Measurements from ENCODE around the gene RGS3. TPM values are rescaled to one million over a fixed set of nuclear protein-coding genes. Genes with fewer than 3 reads are reported as not detected.
A peak's percentile ranks its signal among the peaks of the same experiment; 100 is the strongest.

Gene RGS3
- total RNA-seq, 4 donors from 2014 or later = 43.9 to 122 (median 72.7) TPM

- H3K4me1 ChIP-seq = peaks cover 0 to 57% (median 0%) of the 10 kb centered on the region in 3 donors
- no peaks in the 10 kb centered on the region for H3K9me3 ChIP-seq
- 79 to 93% methylated on average over 3 to 7 of the region's 7 CpGs for WGBS, 2 donors (ENCODE audit: low coverage in 1 of 2)
- peaks cover 0 to 69% of the 10 kb centered on the region in 2 donors for H3K36me3 ChIP-seq
- H3K27ac ChIP-seq = no peak overlapping the region
- no peak for ATAC-seq
- no peak overlapping the region for H3K4me3 ChIP-seq
- H3K27me3 ChIP-seq = no peaks in the 10 kb centered on the region
- no peak for TF ChIP-seq CTCF (IDR thresholded peaks at IDR 0.05)
- TF ChIP-seq EP300 (IDR thresholded peaks at IDR 0.05) = no peak
- no peak for TF ChIP-seq POLR2A (IDR thresholded peaks at IDR 0.05)
- no peak for TF ChIP-seq POLR2AphosphoS5 (IDR thresholded peaks at IDR 0.05)
Observed at GRCh38 chr9:113542006-113542405, 78.5 kb downstream of the RGS3 start.

- Histone ChIP-seq H3K27ac (no peak overlapping the region), H3K36me3 (peaks cover 0 to 62% of the 10 kb centered on the region in 2 donors), H3K27me3 (no peaks in the 10 kb centered on the region), H3K9me3 (no peaks in the 10 kb centered on the region), H3K4me3 (no peak overlapping the region), H3K4me1 (peaks cover 0 to 57% (median under 1%) of the 10 kb centered on the region in 3 donors)
- TF ChIP-seq POLR2A (IDR thresholded peaks at IDR 0.05) = no peak
- no peak for TF ChIP-seq POLR2AphosphoS5 (IDR thresholded peaks at IDR 0.05)
- no peak for TF ChIP-seq EP300 (IDR thresholded peaks at IDR 0.05)
- TF ChIP-seq CTCF (IDR thresholded peaks at IDR 0.05) = no peak
- ATAC-seq = no peak
- 57% methylated on average over 1 of the region's 5 CpGs; no CpG with 5 or more reads in 1 of the 2 donors for WGBS, 2 donors (ENCODE audit: low coverage in 1 of 2)
Observed at GRCh38 chr9:113542741-113543140, 79.2 kb downstream of the RGS3 start.

GRCh38 chr9:113543296-113543981 lies 79.9 kb downstream of the RGS3 start:
- Histone ChIP-seq H3K4me1 (peaks cover 4 to 57% (median 6%) of the 10 kb centered on the region in 3 donors), H3K4me3 (no peak overlapping the region), H3K9me3 (no peaks in the 10 kb centered on the region), H3K27ac (no peak overlapping the region), H3K27me3 (no peaks in the 10 kb centered on the region), H3K36me3 (peaks cover 0 to 55% of the 10 kb centered on the region in 2 donors)
- TF ChIP-seq POLR2AphosphoS5 (IDR thresholded peaks at IDR 0.05) = no peak
- TF ChIP-seq POLR2A (IDR thresholded peaks at IDR 0.05) = no peak
- no peak for ATAC-seq
- WGBS, 2 donors (ENCODE audit: low coverage in 1 of 2) = 43% methylated on average over 1 of the region's 10 CpGs; no CpG with 5 or more reads in 1 of the 2 donors

- peaks cover 0 to 50% of the 10 kb centered on the region in 2 donors for H3K36me3 ChIP-seq
- 57 to 60% methylated on average over 1 of the region's 3 CpGs for WGBS, 2 donors (ENCODE audit: low coverage in 1 of 2)
Observed at GRCh38 chr9:113543982-113544303, 80.4 kb downstream of the RGS3 start.

GRCh38 chr9:113545068-113545467 lies 81.5 kb downstream of the RGS3 start:
- Histone ChIP-seq H3K27ac (no peak overlapping the region), H3K4me1 (peaks cover 4 to 66% (median 12%) of the 10 kb centered on the region in 3 donors), H3K27me3 (no peaks in the 10 kb centered on the region), H3K9me3 (no peaks in the 10 kb centered on the region), H3K36me3 (peaks cover 0 to 44% of the 10 kb centered on the region in 2 donors), H3K4me3 (no peak overlapping the region)
- no peak for ATAC-seq
- TF ChIP-seq EP300 (IDR thresholded peaks at IDR 0.05) (no peak), POLR2AphosphoS5 (IDR thresholded peaks at IDR 0.05) (no peak)
- WGBS, 2 donors (ENCODE audit: low coverage in 1 of 2) = 100% methylated on average over 2 of the region's 2 CpGs; no CpG with 5 or more reads in 1 of the 2 donors

More at GRCh38 chr9:113543982-113544303, 80.4 kb downstream of the RGS3 start:
- H3K27ac ChIP-seq = no peak overlapping the region
- H3K9me3 ChIP-seq = no peaks in the 10 kb centered on the region
- no peak for ATAC-seq
- peaks cover 4 to 57% (median 11%) of the 10 kb centered on the region in 3 donors for H3K4me1 ChIP-seq
- TF ChIP-seq POLR2A (IDR thresholded peaks at IDR 0.05) = no peak
- TF ChIP-seq CTCF (IDR thresholded peaks at IDR 0.05) = no peak
- no peak for TF ChIP-seq POLR2AphosphoS5 (IDR thresholded peaks at IDR 0.05)
- no peak for TF ChIP-seq EP300 (IDR thresholded peaks at IDR 0.05)
- no peak overlapping the region for H3K4me3 ChIP-seq
- no peaks in the 10 kb centered on the region for H3K27me3 ChIP-seq

- WGBS, 2 donors (ENCODE audit: low coverage in 1 of 2) = 80 to 94% methylated on average over 2 to 4 of the region's 5 CpGs
- Histone ChIP-seq H3K27me3 (no peaks in the 10 kb centered on the region), H3K27ac (peak overlapping the region in 1 of 4 donors; percentile 11), H3K4me1 (peaks cover 4 to 51% (median 12%) of the 10 kb centered on the region in 3 donors), H3K4me3 (no peak overlapping the region), H3K9me3 (no peaks in the 10 kb centered on the region), H3K36me3 (peaks cover 0 to 29% of the 10 kb centered on the region in 2 donors)
- no peak for ATAC-seq
- TF ChIP-seq EP300 (IDR thresholded peaks at IDR 0.05) (no peak), POLR2A (IDR thresholded peaks at IDR 0.05) (no peak), POLR2AphosphoS5 (IDR thresholded peaks at IDR 0.05) (no peak), CTCF (IDR thresholded peaks at IDR 0.05) (no peak)
Observed at GRCh38 chr9:113546566-113546965, 83.0 kb downstream of the RGS3 start.

Data from gastroesophageal sphincter (tissue), 4 donors.